ENCODE measurements around the gene C1orf35.

GRCh38 chr1:228098323-228098931 lies 4.7 kb downstream of the C1orf35 start:
- TF ChIP-seq, protein P1, sequence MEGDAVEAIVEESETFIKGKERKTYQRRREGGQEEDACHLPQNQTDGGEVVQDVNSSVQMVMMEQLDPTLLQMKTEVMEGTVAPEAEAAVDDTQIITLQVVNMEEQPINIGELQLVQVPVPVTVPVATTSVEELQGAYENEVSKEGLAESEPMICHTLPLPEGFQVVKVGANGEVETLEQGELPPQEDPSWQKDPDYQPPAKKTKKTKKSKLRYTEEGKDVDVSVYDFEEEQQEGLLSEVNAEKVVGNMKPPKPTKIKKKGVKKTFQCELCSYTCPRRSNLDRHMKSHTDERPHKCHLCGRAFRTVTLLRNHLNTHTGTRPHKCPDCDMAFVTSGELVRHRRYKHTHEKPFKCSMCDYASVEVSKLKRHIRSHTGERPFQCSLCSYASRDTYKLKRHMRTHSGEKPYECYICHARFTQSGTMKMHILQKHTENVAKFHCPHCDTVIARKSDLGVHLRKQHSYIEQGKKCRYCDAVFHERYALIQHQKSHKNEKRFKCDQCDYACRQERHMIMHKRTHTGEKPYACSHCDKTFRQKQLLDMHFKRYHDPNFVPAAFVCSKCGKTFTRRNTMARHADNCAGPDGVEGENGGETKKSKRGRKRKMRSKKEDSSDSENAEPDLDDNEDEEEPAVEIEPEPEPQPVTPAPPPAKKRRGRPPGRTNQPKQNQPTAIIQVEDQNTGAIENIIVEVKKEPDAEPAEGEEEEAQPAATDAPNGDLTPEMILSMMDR (IDR thresholded peaks at IDR 0.05), result no peak
- TF ChIP-seq POLR2A (IDR thresholded peaks at IDR 0.05), result no peak

Measured in adrenal gland (tissue), 5 donors.